Stimulated activated CD8-positive, alpha-beta memory T cell treated with anti-CD3 and anti-CD28 coated beads, Interleukin-15, amount 100 ng/mL, for 48 hours (primary cell): ENCODE data around the gene KCNMA1.

Experiments
- DNase-seq, 2 donors: peaks; one replicate each; pipeline ENCODE4 v3.0.0-alpha.2; 2020; ENCODE audit warnings: low read depth in 2 of 2

Gene KCNMA1

DNA sequence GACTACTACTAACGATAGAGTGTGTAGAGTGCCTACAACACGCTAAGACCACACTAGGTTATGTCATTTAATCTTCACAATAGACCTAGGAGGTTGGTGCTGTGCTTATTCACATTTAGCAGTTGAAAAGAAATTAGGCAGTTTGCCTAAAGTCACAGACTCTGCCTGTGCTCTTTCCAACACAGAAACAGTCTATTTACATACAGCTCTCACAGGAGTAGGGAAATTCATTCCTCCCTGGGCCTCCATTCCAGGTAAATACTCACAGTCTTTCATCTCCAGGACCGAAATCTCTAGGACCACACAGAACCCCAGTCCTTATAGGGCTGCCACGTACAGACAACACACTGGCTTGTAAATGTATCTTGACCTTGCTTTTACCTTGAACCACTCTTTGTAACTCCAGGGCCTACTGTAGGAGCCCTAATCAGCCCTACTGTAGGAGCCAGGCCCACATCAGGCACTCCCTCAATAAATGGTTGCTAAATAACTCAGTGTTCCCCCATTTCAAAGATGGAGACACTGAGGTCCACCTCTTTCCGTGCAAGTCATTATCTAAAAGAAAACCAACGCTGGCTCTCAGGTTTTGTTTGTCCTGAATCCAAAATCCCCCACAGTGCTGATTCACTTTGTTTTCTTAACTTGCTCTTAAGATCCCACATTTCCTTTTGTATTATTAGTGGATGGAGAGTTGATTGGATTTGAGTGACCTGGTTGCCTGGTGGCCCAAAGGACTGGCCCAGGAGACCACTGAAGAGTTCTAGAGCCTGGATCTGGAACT lies 146.9 kb downstream of the KCNMA1 start:
- no peak for DNase-seq

- no peak for DNase-seq
Measured at GRCh38 chr10:77486517-77486916, 151.1 kb downstream of the KCNMA1 start.

DNA sequence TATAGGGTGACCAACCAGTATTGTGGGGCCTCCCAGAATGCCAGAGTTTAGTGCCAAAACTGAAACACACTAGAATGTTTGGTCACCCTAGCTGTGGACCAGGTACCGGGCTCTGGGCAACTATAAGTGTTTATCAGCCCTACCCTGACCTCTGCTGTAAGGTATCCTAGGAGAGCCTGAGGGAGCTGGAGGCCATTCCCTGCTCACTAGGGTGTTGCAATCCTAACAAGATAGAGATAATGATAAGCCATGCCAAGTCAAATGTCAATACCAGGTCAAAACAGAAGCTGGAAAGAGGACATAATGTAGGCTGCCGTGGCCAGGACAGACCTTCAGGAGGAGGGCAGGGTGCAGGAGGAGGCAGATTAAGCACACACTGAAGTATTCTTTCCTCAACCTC lies 151.8 kb downstream of the KCNMA1 start:
- no peak for DNase-seq

DNA sequence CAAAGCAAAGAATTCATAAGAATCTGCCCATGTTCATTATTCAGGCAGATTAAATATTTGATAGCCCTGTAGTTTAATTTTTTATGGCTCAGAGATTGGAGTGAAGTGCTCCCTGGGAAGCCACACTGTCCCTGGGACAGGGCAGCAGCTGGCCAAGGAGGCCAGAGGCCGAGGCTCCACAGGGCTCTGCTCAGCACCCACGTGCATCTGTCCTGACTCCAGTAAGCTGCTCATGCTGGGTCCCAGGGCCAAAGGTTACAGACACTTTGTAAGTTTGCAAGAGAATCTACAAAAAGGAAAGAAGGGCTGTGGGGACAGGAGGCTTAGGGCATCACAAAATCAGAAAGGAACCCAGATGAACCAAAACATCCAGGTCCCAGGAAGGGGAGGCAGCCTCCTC lies 155.5 kb downstream of the KCNMA1 start:
- no peak for DNase-seq

DNA sequence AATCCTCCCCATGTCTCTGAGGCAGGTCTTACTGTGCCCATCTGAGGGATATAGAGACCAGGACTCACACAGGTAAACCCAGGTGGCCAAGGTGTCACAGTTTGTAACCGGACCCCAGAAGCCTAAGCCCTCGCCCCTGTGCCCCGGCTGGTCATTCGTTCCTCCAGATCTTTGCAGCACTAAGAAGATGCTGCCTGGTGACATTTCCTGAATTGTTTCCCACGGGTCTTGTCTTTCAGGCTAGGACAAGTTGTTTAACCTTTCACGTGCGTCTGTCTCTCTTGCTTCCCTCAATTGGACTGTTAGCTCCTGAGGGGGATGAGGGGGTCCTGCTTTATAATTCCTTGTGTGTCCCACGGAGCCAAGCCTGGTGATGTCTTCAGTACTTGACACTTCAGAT lies 158.0 kb downstream of the KCNMA1 start:
- no peak for DNase-seq

GRCh38 chr10:77478962-77479359 lies 158.6 kb downstream of the KCNMA1 start:
- DNase-seq: no peak

DNA sequence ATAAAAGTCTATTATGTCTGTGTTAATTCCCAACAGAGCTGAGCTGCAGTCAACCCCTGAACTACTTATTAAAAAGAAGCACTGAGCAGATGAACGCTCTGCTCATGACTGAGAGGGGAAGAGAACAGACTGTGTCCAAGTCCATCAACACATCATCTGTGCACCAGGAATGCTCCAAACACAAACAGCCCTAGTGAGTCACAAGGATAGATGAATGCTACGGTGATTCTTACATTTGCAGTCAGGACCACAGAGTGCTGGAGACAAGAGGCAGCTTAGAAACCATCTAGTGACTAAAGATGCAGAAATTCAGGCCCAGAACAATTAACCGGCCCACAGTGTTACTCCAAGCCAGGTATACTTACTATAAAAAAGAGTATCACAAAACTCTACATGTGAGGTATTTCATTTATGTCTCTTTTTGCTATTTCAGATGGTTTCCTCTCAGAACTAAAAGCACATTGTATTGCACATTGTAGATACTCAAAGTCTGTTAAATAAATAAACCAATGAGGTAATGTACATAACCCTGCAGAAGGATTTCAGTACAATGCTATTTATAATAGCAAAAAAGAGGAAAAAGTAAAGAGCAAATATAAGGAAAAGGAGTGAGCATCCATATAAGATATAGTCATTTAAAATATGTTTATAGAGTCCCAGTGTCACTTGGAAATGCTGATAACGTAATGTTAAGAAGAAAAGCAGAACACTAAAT lies 159.2 kb downstream of the KCNMA1 start:
- DNase-seq: no peak

DNA sequence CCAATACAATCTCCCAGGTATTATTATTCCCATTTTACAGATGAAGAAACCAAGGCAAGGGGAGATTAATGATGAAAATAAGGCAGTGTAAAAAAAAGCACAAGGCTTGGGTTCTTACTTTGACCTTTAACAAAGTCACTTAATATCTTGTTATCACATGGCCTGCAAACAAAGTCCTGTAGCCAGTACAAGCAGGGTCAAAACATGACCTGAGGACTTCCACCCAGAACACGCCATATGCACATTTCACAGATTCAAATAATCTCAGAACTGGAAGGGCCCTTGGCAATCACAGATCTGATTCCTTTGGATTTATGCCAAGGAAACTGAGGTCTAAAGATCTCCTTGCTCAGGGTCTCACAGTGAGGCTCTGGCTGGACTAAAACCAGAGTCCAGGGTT lies 162.1 kb downstream of the KCNMA1 start:
- no peak for DNase-seq

GRCh38 chr10:77474939-77475338 lies 162.7 kb downstream of the KCNMA1 start:
- no peak for DNase-seq

GRCh38 chr10:77474386-77474785 lies 163.2 kb downstream of the KCNMA1 start:
- no peak for DNase-seq

DNA sequence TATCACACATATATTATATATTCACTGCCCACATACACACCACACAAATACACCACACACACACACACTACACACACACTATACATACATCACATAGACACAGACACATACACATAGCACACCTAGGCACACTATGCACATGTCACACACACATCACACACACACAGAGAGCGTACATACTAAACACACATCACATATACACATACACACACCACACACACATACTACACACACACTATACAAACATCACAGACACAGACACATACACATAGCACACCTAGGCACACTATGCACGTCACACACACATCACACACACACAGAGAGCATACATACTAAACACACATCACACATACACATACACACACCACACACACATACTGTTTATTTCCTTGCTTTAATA lies 165.5 kb downstream of the KCNMA1 start:
- no peak for DNase-seq

DNA sequence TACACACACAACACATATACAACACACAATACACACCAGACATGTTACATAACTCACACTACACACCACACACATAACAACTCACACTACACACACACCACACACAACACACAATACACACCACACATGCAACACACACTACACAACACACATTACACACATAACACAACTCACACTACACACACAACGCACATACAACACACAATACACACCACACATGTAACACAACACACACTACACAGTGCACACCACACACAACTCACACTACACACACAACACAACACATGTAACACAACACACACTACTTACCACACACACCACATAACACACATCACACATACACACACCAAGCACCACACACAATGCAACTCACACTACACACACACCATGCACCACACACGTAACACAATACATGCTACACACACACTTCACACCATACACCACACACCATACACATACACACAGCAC lies 166.5 kb downstream of the KCNMA1 start:
- no peak for DNase-seq

- DNase-seq: no peak
Measured at GRCh38 chr10:77467422-77467963, 170.1 kb downstream of the KCNMA1 start.

GRCh38 chr10:77463967-77464745 lies 173.5 kb downstream of the KCNMA1 start:
- no peak for DNase-seq

GRCh38 chr10:77463499-77463898 lies 174.1 kb downstream of the KCNMA1 start:
- no peak for DNase-seq

GRCh38 chr10:77461636-77462296 lies 175.8 kb downstream of the KCNMA1 start:
- no peak for DNase-seq

DNA sequence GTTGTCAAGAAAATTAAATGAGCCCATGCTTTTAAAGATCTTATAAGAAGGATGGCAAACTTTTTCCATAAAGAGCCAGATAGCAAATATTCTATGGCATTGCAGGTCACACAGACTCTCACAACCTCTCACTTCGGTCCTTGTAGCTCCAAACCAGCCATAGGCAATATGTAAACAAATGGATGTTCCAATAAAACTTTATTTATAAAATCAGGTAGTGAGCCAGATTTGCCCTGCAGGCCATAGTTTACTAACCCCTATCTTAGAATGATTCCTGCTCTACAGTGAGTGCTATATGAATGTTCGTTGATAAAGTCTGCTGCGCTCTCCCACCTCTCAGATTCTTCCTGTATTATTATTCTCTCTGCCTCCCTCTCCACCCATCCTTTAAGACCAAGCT lies 177.7 kb downstream of the KCNMA1 start:
- no peak for DNase-seq

GRCh38 chr10:77458986-77459590 lies 178.5 kb downstream of the KCNMA1 start:
- DNase-seq: no peak

DNA sequence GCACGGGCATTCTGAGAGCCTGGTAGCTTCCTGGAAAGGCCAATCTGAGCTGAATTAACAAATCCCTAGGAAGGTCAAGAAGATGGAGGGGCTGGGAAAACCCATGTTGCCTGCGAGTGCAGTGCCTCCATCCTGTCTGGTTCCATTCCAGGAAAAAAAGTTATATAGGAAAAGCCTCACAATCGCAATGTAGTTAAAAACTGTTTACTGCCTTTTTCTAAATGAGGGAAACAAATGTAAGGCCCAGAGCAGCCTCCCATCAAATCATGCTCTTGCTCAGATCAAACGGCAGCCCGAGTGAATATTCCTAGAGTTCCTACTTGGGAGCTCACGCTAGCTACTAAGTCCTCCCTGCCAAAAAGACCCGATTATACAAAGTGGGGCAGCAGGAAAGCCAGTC lies 179.9 kb downstream of the KCNMA1 start:
- DNase-seq: no peak

GRCh38 chr10:77457266-77457665 lies 180.3 kb downstream of the KCNMA1 start:
- DNase-seq: no peak

DNA sequence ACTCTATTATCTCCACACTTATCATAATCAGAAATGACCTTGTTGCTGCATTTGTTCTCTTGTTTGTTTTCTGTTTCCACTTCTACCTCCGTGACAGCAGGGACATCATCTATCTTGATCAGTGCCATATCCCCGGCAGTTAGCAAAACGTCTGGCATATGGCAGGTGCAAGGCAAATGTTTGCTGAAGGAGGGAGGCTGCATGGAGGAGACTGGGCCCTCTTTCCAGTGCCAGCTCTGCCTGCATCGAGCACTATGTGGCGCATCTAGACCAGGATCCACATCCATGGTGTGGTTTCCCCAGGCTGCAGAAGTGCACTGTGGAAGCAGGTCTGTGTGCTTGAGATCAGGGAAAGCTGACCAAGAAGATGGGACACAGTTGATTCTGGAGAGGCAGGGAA lies 181.2 kb downstream of the KCNMA1 start:
- no peak for DNase-seq
